Measurements from ENCODE around the gene ROR2. TPM values are rescaled to one million over a fixed set of nuclear protein-coding genes. Genes with fewer than 3 reads are reported as not detected.

The ROR2 gene
- total RNA-seq, 2 experiments from 2014 or later: not detected

- H3K4me3 ChIP-seq (ENCODE audit: low read length): no peak overlapping the region
- Mint-ChIP-seq H3K27me3 (peaks cover 42% of the 10 kb centered on the region), H3K4me1 (ENCODE audit: low read depth) (no peaks in the 10 kb centered on the region), H3K9me3 (peaks cover 4% of the 10 kb centered on the region), H3K27ac (no peak overlapping the region), H3K4me3 (no peak overlapping the region), H3K36me3 (ENCODE audit: low read depth) (no peaks in the 10 kb centered on the region)
- intact Hi-C loops (cut with DNase I, micrococcal nuclease): no loop called here
- peaks cover 7 to 11% of the 10 kb centered on the region in 2 experiments for H3K27me3 ChIP-seq (ENCODE audit: control insufficient read depth in 1 of 2, insufficient read depth in 2 of 2, low read length in 2 of 2)
- H3K36me3 ChIP-seq (ENCODE audit: insufficient read depth, low read length): no peaks in the 10 kb centered on the region
- ATAC-seq (ENCODE audit: poor library complexity): no peak
- no peak overlapping the region for H3K27ac ChIP-seq (ENCODE audit: low read depth in 1 of 2, low read length in 2 of 2)
- H3K4me1 ChIP-seq (ENCODE audit: insufficient read depth, low read length): no peaks in the 10 kb centered on the region
- ChIA-PET CTCF (no interaction called here), POLR2A (no interaction called here)
- no peaks in the 10 kb centered on the region for H3K9me3 ChIP-seq (ENCODE audit: control insufficient read depth in 1 of 2, insufficient read depth in 1 of 2, low read length in 2 of 2)
- no peak for DNase-seq
- no peak for TF ChIP-seq CTCF (IDR thresholded peaks at IDR 0.05)
These were observed 184.7 kb downstream of the ROR2 start for GRCh38 chr9:91765296-91765695.

GRCh38 chr9:91764661-91765060 lies 185.4 kb downstream of the ROR2 start:
- ATAC-seq (ENCODE audit: poor library complexity): no peak
- no peak overlapping the region for H3K27ac Mint-ChIP-seq
- H3K27me3 ChIP-seq (ENCODE audit: control insufficient read depth in 1 of 2, insufficient read depth in 2 of 2, low read length in 2 of 2): peaks cover 7 to 11% of the 10 kb centered on the region in 2 experiments
- H3K27ac ChIP-seq (ENCODE audit: low read depth in 1 of 2, low read length in 2 of 2): no peak overlapping the region
- no peak overlapping the region for H3K4me3 Mint-ChIP-seq
- no peak for TF ChIP-seq CTCF (IDR thresholded peaks at IDR 0.05)
- intact Hi-C loops (cut with DNase I, micrococcal nuclease): no loop called here
- peaks cover 4% of the 10 kb centered on the region for H3K9me3 Mint-ChIP-seq
- no peaks in the 10 kb centered on the region for H3K36me3 Mint-ChIP-seq (ENCODE audit: low read depth)
- no peak overlapping the region for H3K4me3 ChIP-seq (ENCODE audit: low read length)
- H3K4me1 ChIP-seq (ENCODE audit: insufficient read depth, low read length): no peaks in the 10 kb centered on the region
- ChIA-PET POLR2A (no interaction called here), CTCF (no interaction called here)
- peaks cover 37% of the 10 kb centered on the region for H3K27me3 Mint-ChIP-seq
- H3K36me3 ChIP-seq (ENCODE audit: insufficient read depth, low read length): no peaks in the 10 kb centered on the region
- DNase-seq: no peak
- no peaks in the 10 kb centered on the region for H3K9me3 ChIP-seq (ENCODE audit: control insufficient read depth in 1 of 2, insufficient read depth in 1 of 2, low read length in 2 of 2)
- H3K4me1 Mint-ChIP-seq (ENCODE audit: low read depth): no peaks in the 10 kb centered on the region

GRCh38 chr9:91761362-91761761 lies 188.7 kb downstream of the ROR2 start:
- TF ChIP-seq CTCF (IDR thresholded peaks at IDR 0.05): no peak
- Histone ChIP-seq H3K27ac (ENCODE audit: low read depth in 1 of 2, low read length in 2 of 2) (no peak overlapping the region), H3K36me3 (ENCODE audit: insufficient read depth, low read length) (no peaks in the 10 kb centered on the region), H3K4me3 (ENCODE audit: low read length) (no peak overlapping the region), H3K27me3 (ENCODE audit: control insufficient read depth in 1 of 2, insufficient read depth in 2 of 2, low read length in 2 of 2) (peaks cover 0 to 2% of the 10 kb centered on the region in 2 experiments), H3K4me1 (ENCODE audit: insufficient read depth, low read length) (no peaks in the 10 kb centered on the region), H3K9me3 (ENCODE audit: control insufficient read depth in 1 of 2, insufficient read depth in 1 of 2, low read length in 2 of 2) (no peaks in the 10 kb centered on the region)
- Mint-ChIP-seq H3K36me3 (ENCODE audit: low read depth) (no peaks in the 10 kb centered on the region), H3K4me1 (ENCODE audit: low read depth) (no peaks in the 10 kb centered on the region), H3K27ac (no peak overlapping the region), H3K4me3 (no peak overlapping the region), H3K27me3 (peaks cover 23% of the 10 kb centered on the region), H3K9me3 (peaks cover 4% of the 10 kb centered on the region)
- DNase-seq (no peak), ATAC-seq (ENCODE audit: poor library complexity) (no peak)
- CTCF ChIA-PET: no interaction called here
- POLR2A ChIA-PET: no interaction called here
- intact Hi-C loops (cut with DNase I, micrococcal nuclease): no loop called here

All from CD4-positive, alpha-beta T cell (primary cell).